Thymus (tissue), 11 donors: Measurements from ENCODE around the gene SNTG2. TPM values are rescaled to one million over a fixed set of nuclear protein-coding genes. Genes with fewer than 3 reads are reported as not detected.
"Not testable (repeated sequence)": the region's sequence is repeated elsewhere in the genome, so short reads cannot be mapped to it uniquely, and the experiment has no call there.

ENCODE experiments used
- DNase-seq, 9 donors: peaks; one replicate each; pipeline ENCODE4 v3.0.0-alpha.2; 2013; ENCODE audit warnings: low spot score in 9 of 9, low read depth in 6 of 9, missing footprints in 1 of 9
- H3K27ac ChIP-seq, 2 donors: one replicate each; pipeline ENCODE4 v1.5.1; 2013; ENCODE audit warnings: control low read depth in 1 of 2, low read depth in 1 of 2, low read length in 1 of 2, mild to moderate bottlenecking in 1 of 2, moderate library complexity in 1 of 2
- H3K27me3 ChIP-seq, 2 donors: one replicate each; pipeline ENCODE4 v1.5.1; 2013; ENCODE audit warnings: low read length in 1 of 2; ENCODE audit not compliant: control insufficient read depth in 2 of 2, insufficient read depth in 1 of 2
- H3K36me3 ChIP-seq, 2 donors: one replicate each; pipeline ENCODE4 v1.5.1; 2013; ENCODE audit warnings: low read length in 1 of 2, mild to moderate bottlenecking in 1 of 2, moderate library complexity in 1 of 2; ENCODE audit not compliant: control insufficient read depth in 2 of 2, insufficient read depth in 2 of 2
- H3K4me1 ChIP-seq, 2 donors: one replicate each; pipeline ENCODE4 v1.5.1; 2013; ENCODE audit warnings: low read length in 2 of 2; ENCODE audit not compliant: control insufficient read depth in 2 of 2, insufficient read depth in 2 of 2
- H3K4me3 ChIP-seq, 2 donors: one replicate each; pipeline ENCODE4 v1.5.1; 2013; ENCODE audit warnings: low read length in 2 of 2, control low read depth in 1 of 2, mild to moderate bottlenecking in 1 of 2
- H3K9me3 ChIP-seq, 2 donors: one replicate each; pipeline ENCODE4 v1.5.1; 2013; ENCODE audit warnings: low read length in 1 of 2, mild to moderate bottlenecking in 1 of 2; ENCODE audit not compliant: control insufficient read depth in 2 of 2, insufficient read depth in 1 of 2
- WGBS: extraction: QIAGEN DNeasy Blood & Tissue Kit; methylation state at CpG from one replicate; pipeline ENCODE4 v1.1.7; 2013; 5-methylcytosine and 5-hydroxymethylcytosine counted together
- polyA plus RNA-seq: library from polyadenylated mRNA; stranded (reverse); fragments of 200-250 nt; gene quantifications from one replicate; pipeline ENCODE4 v1.2.3, GENCODE V29; 2013
- total RNA-seq: library from RNA; stranded (reverse); fragments of 120-200 nt; gene quantifications from one replicate; pipeline ENCODE4 v1.2.4, GENCODE V29; 2013
- donor health status: healthy.

The SNTG2 gene
- total and polyA plus RNA-seq, 2 donors = 0.33 to 1.2 TPM

DNA sequence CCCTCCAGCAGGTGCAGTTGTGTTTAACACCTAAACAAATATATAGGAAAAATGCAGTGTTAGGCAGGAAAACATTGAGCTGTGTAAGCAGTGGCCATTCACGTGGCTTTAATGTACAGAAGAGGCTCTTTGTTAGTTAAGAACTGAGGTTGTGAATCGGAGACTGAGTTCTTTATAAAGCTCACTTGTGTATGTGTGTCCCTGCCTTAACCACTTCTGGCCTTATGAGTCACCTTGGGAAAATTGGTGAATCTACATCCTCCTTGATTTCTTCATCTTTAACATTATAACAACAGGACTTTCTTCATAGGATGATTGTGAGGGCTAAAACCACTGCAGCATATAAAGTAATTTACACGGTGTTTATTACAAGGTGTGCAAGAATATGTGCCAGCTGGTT is 274.3 kb downstream of the SNTG2 start:
- WGBS = 89% methylated on average over 3 of the region's 3 CpGs
- no peak for DNase-seq
- Histone ChIP-seq H3K9me3 (peaks cover 0 to 6% of the 10 kb centered on the region in 2 donors), H3K27me3 (no peaks in the 10 kb centered on the region), H3K27ac (no peak overlapping the region), H3K4me3 (no peak overlapping the region), H3K4me1 (no peaks in the 10 kb centered on the region), H3K36me3 (no peaks in the 10 kb centered on the region)

- no peaks in the 10 kb centered on the region for H3K4me1 ChIP-seq
- no peaks in the 10 kb centered on the region for H3K36me3 ChIP-seq
- no peak overlapping the region for H3K4me3 ChIP-seq
- WGBS = 96% methylated on average over 3 of the region's 3 CpGs
- H3K9me3 ChIP-seq = peaks cover 0 to 6% of the 10 kb centered on the region in 2 donors
- no peak for DNase-seq
- no peak overlapping the region for H3K27ac ChIP-seq
- H3K27me3 ChIP-seq = no peaks in the 10 kb centered on the region
Observed at GRCh38 chr2:1226766-1227165, 276.1 kb downstream of the SNTG2 start.

DNA sequence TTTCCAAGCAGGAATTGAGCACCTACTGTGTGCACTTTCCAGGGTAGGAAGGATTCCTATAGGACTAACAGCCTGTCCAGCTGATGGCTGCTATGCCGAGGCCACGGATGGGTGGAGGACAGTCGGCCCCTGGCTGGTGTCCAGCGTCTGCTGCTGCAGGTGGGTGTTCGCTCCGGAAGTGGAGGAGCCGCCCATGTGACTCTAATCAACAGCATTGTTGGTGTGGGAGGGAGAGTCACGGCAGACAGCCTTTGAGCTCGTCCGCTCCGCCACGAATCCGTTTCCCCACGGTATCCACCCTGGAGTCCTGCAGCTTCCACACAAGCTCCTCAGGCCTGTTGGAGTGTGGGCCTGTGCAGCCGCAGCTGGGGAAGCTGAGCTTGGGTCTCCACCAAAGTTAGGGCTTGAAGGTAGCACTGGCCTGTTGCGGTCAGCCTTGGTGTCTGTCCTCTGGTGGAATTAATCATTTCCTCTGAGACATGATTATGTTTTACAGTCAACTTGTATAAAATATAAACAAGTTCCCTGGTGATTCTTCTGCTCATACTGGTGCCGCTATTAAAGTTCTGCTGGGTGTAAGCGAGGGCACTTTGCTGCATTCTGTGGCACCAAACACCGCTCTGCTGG is 276.7 kb downstream of the SNTG2 start:
- no peaks in the 10 kb centered on the region for H3K4me1 ChIP-seq
- WGBS = 88% methylated on average over 19 of the region's 19 CpGs
- peaks cover 0 to 6% of the 10 kb centered on the region in 2 donors for H3K9me3 ChIP-seq
- H3K27me3 ChIP-seq = no peaks in the 10 kb centered on the region
- DNase-seq = no peak
- no peak overlapping the region for H3K4me3 ChIP-seq
- H3K36me3 ChIP-seq = no peaks in the 10 kb centered on the region
- no peak overlapping the region for H3K27ac ChIP-seq

- H3K27me3 ChIP-seq, H3K4me1 ChIP-seq, H3K9me3 ChIP-seq, DNase-seq, H3K4me3 ChIP-seq, H3K36me3 ChIP-seq, H3K27ac ChIP-seq: not testable (repeated sequence)
- WGBS = 98% methylated on average over 30 of the region's 30 CpGs
Observed at GRCh38 chr2:1229596-1229995, 278.9 kb downstream of the SNTG2 start.

DNA sequence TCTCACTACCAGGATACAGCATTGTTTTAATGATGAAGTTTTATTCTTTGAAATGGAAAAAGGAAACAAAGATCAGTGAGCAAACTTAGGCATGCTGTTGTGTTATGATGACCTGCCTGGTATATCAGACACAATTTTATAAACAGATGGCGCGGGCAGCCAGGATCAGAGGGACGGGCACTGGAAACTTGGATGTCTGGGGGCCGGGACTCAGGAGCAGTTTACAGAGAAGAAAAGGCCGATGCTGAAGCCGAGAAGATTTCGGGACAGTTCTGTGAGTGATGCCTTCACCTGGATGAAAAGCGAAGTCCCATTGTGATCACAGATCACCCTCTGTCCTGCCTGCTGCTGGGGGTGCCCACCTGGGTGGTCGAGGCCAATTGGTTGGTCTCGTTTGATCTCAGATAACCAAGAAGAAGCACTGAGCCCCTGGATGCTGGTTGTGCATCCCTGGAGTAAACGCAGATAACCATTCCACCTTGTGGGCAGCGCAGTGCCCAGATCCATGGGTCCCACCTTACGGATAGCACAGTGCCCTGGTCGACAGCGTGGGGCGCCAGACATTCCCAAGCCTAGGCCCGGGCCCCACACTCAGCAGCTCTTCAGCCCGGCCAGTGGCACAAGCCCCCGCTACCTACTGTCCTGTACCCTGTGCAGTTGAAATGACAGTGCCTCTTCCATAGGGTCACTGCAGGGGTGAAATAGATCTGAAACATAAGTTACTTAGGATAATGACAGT is 279.7 kb downstream of the SNTG2 start:
- no peak overlapping the region for H3K27ac ChIP-seq
- no peak for DNase-seq
- 90% methylated on average over 19 of the region's 19 CpGs for WGBS
- no peak overlapping the region for H3K4me3 ChIP-seq
- no peaks in the 10 kb centered on the region for H3K36me3 ChIP-seq
- no peaks in the 10 kb centered on the region for H3K27me3 ChIP-seq
- no peaks in the 10 kb centered on the region for H3K4me1 ChIP-seq
- H3K9me3 ChIP-seq = peaks cover 0 to 6% of the 10 kb centered on the region in 2 donors

DNA sequence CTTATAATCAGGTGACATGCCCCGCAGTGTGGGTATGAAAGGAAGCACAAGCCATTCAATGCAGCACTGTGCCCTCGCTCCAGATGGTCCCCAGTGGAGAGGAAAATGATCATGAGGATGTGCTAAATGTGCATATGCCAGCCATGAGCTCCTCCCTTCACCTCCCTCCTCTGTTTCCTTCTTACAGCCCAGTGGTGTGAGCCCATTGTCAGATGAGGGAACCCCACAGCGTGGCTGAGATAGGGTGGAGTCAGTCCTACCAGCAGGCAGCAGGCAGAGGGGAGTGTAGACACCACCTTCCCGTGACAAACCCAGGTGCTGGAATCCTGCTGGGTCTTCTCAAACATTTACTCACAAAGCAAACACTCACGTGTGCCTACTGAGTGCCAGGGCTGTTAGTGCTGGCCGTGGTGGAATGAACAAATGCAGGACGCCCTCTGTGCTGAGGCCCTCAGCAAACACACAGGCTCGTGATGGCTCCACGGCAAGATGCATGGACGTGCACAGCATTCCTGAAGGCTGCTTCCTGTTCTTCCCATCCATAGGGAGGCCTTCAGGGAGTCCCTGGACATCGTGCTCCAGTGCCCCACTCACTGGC is 280.9 kb downstream of the SNTG2 start:
- Histone ChIP-seq H3K9me3 (peaks cover 0 to 6% of the 10 kb centered on the region in 2 donors), H3K4me1 (no peaks in the 10 kb centered on the region), H3K27me3 (no peaks in the 10 kb centered on the region), H3K27ac (no peak overlapping the region), H3K36me3 (no peaks in the 10 kb centered on the region), H3K4me3 (no peak overlapping the region)
- 90% methylated on average over 11 of the region's 11 CpGs for WGBS
- no peak for DNase-seq

- H3K4me3 ChIP-seq = no peak overlapping the region
- H3K27me3 ChIP-seq = no peaks in the 10 kb centered on the region
- no peak for DNase-seq
- H3K36me3 ChIP-seq = no peaks in the 10 kb centered on the region
- WGBS = 89% methylated on average over 15 of the region's 15 CpGs
- peaks cover 0 to 6% of the 10 kb centered on the region in 2 donors for H3K9me3 ChIP-seq
- no peaks in the 10 kb centered on the region for H3K4me1 ChIP-seq
- H3K27ac ChIP-seq = no peak overlapping the region
Observed at GRCh38 chr2:1233281-1233680, 282.6 kb downstream of the SNTG2 start.

DNA sequence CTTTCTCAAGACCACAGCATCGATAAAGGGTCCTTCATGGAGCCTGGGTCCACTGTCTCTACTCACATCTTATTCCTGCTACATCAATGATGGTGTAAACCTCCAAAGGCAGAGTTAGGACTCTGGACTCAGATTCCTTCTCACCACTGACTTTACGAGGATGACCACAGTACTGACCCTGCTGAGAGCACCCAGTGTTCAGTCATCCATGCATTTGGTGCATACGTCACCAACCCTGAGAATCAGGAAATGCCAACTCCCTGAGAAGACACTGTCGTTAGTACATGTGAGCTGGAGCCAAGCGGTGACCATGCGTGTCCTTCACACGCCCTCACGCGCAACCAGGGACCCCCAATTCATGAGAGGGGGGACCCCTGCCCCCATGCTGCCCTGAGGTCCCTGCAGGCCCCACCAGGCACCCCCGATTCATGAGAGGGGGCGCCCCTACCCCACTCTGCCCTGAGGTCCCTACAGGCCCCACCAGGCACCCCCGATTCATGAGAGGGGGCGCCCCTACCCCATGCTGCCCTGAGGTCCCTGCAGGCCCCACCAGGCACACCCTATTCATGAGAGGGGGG is 284.2 kb downstream of the SNTG2 start:
- no peak for DNase-seq
- Histone ChIP-seq H3K36me3 (no peaks in the 10 kb centered on the region), H3K27ac (no peak overlapping the region), H3K4me3 (no peak overlapping the region), H3K9me3 (peaks cover 0 to 5% of the 10 kb centered on the region in 2 donors), H3K27me3 (no peaks in the 10 kb centered on the region), H3K4me1 (no peaks in the 10 kb centered on the region)
- WGBS = 89% methylated on average over 13 of the region's 13 CpGs

DNA sequence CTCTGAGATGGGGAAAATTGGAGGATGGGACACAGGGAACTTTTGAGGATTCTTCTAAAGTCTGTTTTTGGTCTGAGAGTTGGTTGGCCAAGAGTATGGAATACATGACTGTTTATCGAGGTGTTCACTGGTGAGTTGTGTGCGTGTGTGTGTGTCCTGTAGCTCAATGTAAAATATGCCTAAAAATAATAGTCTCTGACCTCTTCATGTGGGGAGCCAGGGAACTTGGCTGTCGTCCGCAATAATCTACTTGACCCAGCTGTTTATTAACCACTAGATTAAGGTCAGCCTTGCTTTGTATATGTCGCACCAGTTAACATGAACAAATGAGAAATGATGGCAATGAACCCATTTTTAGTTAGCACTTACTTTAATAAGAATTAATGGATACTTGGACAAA is 285.2 kb downstream of the SNTG2 start:
- Histone ChIP-seq H3K4me1 (no peaks in the 10 kb centered on the region), H3K4me3 (no peak overlapping the region), H3K9me3 (no peaks in the 10 kb centered on the region), H3K27ac (no peak overlapping the region), H3K36me3 (no peaks in the 10 kb centered on the region), H3K27me3 (no peaks in the 10 kb centered on the region)
- no peak for DNase-seq
- 97% methylated on average over 5 of the region's 5 CpGs for WGBS
